HEK293 (cell line): ENCODE measurements around the gene MAMDC2.

ENCODE experiments used
- CTCF ChIA-PET: fragments of 350-600 bp; formaldehyde crosslinking; extraction: SDS; loops from one replicate; lab custom pipeline; 2021; ENCODE audit warnings: antibody characterized with exemption; lab: Yijun Ruan, JAX
- POLR2A ChIA-PET: fragments of 300-600 bp; formaldehyde crosslinking; extraction: SDS; loops from one replicate; lab custom pipeline; 2020; ENCODE audit warnings: antibody characterized with exemption, inconsistent platforms; lab: Yijun Ruan, JAX
- H3K27ac ChIP-seq: fragments of 200-500 bp; sonication (Bioruptor generic); 2 replicates; pipeline ENCODE4 v1.5.1; 2014; ENCODE audit warnings: low read depth, low read length, control low read depth, inconsistent platforms; ENCODE audit errors: extremely low read depth
- H3K36me3 ChIP-seq, 2 experiments: fragments of 200-500 bp in 1 of 2; sonication (Bioruptor generic) in 1 of 2; 1 replicate in 1 of 2; 2 replicates in 1 of 2; pipeline ENCODE4 v1.5.1; 2014 to 2017; ENCODE audit warnings: inconsistent platforms in 2 of 2, low read length in 2 of 2; ENCODE audit not compliant: control insufficient read depth in 2 of 2, insufficient read depth in 1 of 2
- H3K4me1 ChIP-seq: fragments of 200-500 bp; sonication (Bioruptor generic); 2 replicates; pipeline ENCODE4 v1.5.1; 2014; ENCODE audit warnings: mild to moderate bottlenecking, low read length, inconsistent platforms; ENCODE audit not compliant: control insufficient read depth, insufficient read depth
- H3K4me3 ChIP-seq: 2 replicates; pipeline ENCODE4 v1.5.1; 2011; ENCODE audit warnings: low read depth, mild to moderate bottlenecking, control low read depth, low read length, moderate library complexity
- H3K9me3 ChIP-seq: fragments of 200-500 bp; sonication (Bioruptor generic); 2 replicates; pipeline ENCODE4 v1.5.1; 2014; ENCODE audit warnings: low read depth, low read length, inconsistent platforms; ENCODE audit not compliant: control insufficient read depth, insufficient read depth
- ATF2 ChIP-seq: fragments of 450-650 bp; formaldehyde crosslinking; IDR thresholded peaks from 2 replicates; pipeline ENCODE4 v1.5.1; 2016; ENCODE audit warnings: missing biosample characterization, missing genetic modification characterization, low read depth
- YY1 ChIP-seq: fragments of 450-650 bp; formaldehyde crosslinking; IDR thresholded peaks from 2 replicates; pipeline ENCODE4 v1.5.1; 2018; ENCODE audit warnings: missing biosample characterization, missing genetic modification characterization
- YY2 ChIP-seq: fragments of 450-650 bp; formaldehyde crosslinking; IDR thresholded peaks from 2 replicates; pipeline ENCODE4 v1.5.1; 2016; ENCODE audit warnings: missing biosample characterization, missing genetic modification characterization
- ZNF121 ChIP-seq: fragments of 450-650 bp; formaldehyde crosslinking; IDR thresholded peaks from 2 replicates; pipeline ENCODE4 v1.5.1; 2016; ENCODE audit warnings: missing biosample characterization, missing genetic modification characterization
- ZNF335 ChIP-seq: fragments of 450-650 bp; formaldehyde crosslinking; conservative IDR thresholded peaks from 2 replicates; pipeline ENCODE4 v1.5.1; 2016; ENCODE audit warnings: missing biosample characterization, missing genetic modification characterization
- ZNF391 ChIP-seq: fragments of 450-650 bp; formaldehyde crosslinking; IDR thresholded peaks from 2 replicates; pipeline ENCODE4 v1.5.1; 2016; ENCODE audit warnings: low read depth, missing biosample characterization, missing genetic modification characterization, borderline replicate concordance
- ZNF510 ChIP-seq: fragments of 450-650 bp; formaldehyde crosslinking; IDR thresholded peaks from 2 replicates; pipeline ENCODE4 v1.5.1; 2018; ENCODE audit warnings: mild to moderate bottlenecking, missing genetic modification characterization, missing biosample characterization; ENCODE audit not compliant: insufficient replicate concordance
- ZNF514 ChIP-seq: fragments of 450-650 bp; formaldehyde crosslinking; IDR thresholded peaks from 2 replicates; pipeline ENCODE4 v1.5.1; 2016; ENCODE audit warnings: missing biosample characterization, missing genetic modification characterization
- ZNF548 ChIP-seq: fragments of 450-650 bp; formaldehyde crosslinking; IDR thresholded peaks from 2 replicates; pipeline ENCODE4 v1.5.1; 2016; ENCODE audit warnings: missing biosample characterization, missing genetic modification characterization
- ZNF654 ChIP-seq: fragments of 450-650 bp; formaldehyde crosslinking; IDR thresholded peaks from 2 replicates; pipeline ENCODE4 v1.5.1; 2016; ENCODE audit warnings: low read depth, missing biosample characterization, missing genetic modification characterization
- ZNF677 ChIP-seq: fragments of 450-650 bp; IDR thresholded peaks from 2 replicates; pipeline ENCODE4 v1.5.0; 2018; ENCODE audit warnings: missing biosample characterization, mild to moderate bottlenecking, missing genetic modification characterization, moderate library complexity
- TF ChIP-seq, protein P1 (sequence below): fragments of 450-650 bp; formaldehyde crosslinking; IDR thresholded peaks from 2 replicates; pipeline ENCODE4 v1.5.1; 2016; ENCODE audit warnings: missing biosample characterization, missing genetic modification characterization
- TF ChIP-seq, protein P2 (sequence below): fragments of 450-650 bp; formaldehyde crosslinking; IDR thresholded peaks from 2 replicates; pipeline ENCODE4 v1.5.1; 2016; ENCODE audit warnings: missing biosample characterization, missing genetic modification characterization

Gene MAMDC2

GRCh38 chr9:70091572-70091971 is 47.9 kb downstream of the MAMDC2 start:
- POLR2A ChIA-PET = no interaction called here
- Histone ChIP-seq H3K4me1 (peaks cover 3% of the 10 kb centered on the region; the same call in 1 of the 2 replicates), H3K4me3 (no peak overlapping the region), H3K36me3 (no peaks in the 10 kb centered on the region), H3K27ac (no peak overlapping the region), H3K9me3 (no peaks in the 10 kb centered on the region)
- CTCF ChIA-PET = interaction anchor here (12.6 kb wide), 1 partner anchor 20 kb away, joined by 121 read pairs; no protein-coding TSS in a partner anchor
- no peak for TF ChIP-seq ZNF510 (tag by site-specific recombination)
- TF ChIP-seq ZNF677 = no peak
- TF ChIP-seq ZNF391 (tag by site-specific recombination) = no peak
- TF ChIP-seq ATF2 = no peak
- no peak for TF ChIP-seq YY1 (tag by site-specific recombination)
- no peak for TF ChIP-seq ZNF548 (tag by site-specific recombination)

DNA sequence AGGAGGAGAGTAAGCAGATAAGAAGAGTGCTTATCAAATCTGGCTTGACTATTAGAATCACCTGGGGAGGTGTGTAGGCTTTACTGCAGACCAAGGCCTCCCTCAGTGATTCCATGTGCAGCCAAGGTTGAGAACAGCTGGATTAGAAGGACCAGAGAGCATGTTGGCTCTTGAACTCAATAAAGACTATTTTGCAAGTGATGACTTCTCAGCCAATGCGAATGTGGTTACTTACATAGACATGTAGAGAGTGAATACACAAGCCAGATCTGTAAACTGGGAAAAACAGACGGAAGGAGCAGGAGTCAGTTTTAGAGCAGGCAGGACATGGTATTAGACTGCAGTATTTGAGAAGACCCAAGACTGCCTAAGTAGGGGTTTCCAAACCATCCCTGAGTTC is 48.5 kb downstream of the MAMDC2 start:
- Histone ChIP-seq H3K4me1 (peaks cover 3% of the 10 kb centered on the region; the same call in 1 of the 2 replicates), H3K9me3 (no peaks in the 10 kb centered on the region), H3K36me3 (no peaks in the 10 kb centered on the region), H3K27ac (no peak overlapping the region), H3K4me3 (no peak overlapping the region)
- ChIA-PET POLR2A (no interaction called here), CTCF (interaction anchor here (12.6 kb wide), 1 partner anchor 19 kb away, joined by 121 read pairs; no protein-coding TSS in a partner anchor)
- TF ChIP-seq ZNF514 (tag by site-specific recombination) = no peak

GRCh38 chr9:70093095-70093494 is 49.4 kb downstream of the MAMDC2 start:
- Histone ChIP-seq H3K9me3 (no peaks in the 10 kb centered on the region), H3K4me1 (peaks cover 3% of the 10 kb centered on the region; the same call in 1 of the 2 replicates), H3K36me3 (no peaks in the 10 kb centered on the region), H3K4me3 (no peak overlapping the region), H3K27ac (no peak overlapping the region)
- TF ChIP-seq ZNF654 (tag by site-specific recombination) = no peak
- TF ChIP-seq YY1 (tag by site-specific recombination) = no peak
- ChIA-PET CTCF (interaction anchor here (1.0 to 12.6 kb wide), 2 partner anchors 18 to 21 kb away, joined by 3 to 121 read pairs; no protein-coding TSS in a partner anchor), POLR2A (no interaction called here)

GRCh38 chr9:70093944-70094343 is 50.3 kb downstream of the MAMDC2 start:
- no peak overlapping the region for H3K4me3 ChIP-seq
- H3K4me1 ChIP-seq = peaks cover 3% of the 10 kb centered on the region; the same call in 1 of the 2 replicates
- H3K36me3 ChIP-seq = no peaks in the 10 kb centered on the region
- no peaks in the 10 kb centered on the region for H3K9me3 ChIP-seq
- ChIA-PET POLR2A (no interaction called here), CTCF (interaction anchor here (1.0 to 12.6 kb wide), 4 partner anchors 9 to 122 kb away, joined by 3 to 121 read pairs (median 6); no protein-coding TSS in a partner anchor)
- H3K27ac ChIP-seq = no peak overlapping the region
- TF ChIP-seq YY2 (tag by site-specific recombination) (no peak), ZNF121 (no peak), ZNF335 (tag by site-specific recombination) (no peak), ZNF548 (tag by site-specific recombination) (no peak)
- TF ChIP-seq, protein P1, sequence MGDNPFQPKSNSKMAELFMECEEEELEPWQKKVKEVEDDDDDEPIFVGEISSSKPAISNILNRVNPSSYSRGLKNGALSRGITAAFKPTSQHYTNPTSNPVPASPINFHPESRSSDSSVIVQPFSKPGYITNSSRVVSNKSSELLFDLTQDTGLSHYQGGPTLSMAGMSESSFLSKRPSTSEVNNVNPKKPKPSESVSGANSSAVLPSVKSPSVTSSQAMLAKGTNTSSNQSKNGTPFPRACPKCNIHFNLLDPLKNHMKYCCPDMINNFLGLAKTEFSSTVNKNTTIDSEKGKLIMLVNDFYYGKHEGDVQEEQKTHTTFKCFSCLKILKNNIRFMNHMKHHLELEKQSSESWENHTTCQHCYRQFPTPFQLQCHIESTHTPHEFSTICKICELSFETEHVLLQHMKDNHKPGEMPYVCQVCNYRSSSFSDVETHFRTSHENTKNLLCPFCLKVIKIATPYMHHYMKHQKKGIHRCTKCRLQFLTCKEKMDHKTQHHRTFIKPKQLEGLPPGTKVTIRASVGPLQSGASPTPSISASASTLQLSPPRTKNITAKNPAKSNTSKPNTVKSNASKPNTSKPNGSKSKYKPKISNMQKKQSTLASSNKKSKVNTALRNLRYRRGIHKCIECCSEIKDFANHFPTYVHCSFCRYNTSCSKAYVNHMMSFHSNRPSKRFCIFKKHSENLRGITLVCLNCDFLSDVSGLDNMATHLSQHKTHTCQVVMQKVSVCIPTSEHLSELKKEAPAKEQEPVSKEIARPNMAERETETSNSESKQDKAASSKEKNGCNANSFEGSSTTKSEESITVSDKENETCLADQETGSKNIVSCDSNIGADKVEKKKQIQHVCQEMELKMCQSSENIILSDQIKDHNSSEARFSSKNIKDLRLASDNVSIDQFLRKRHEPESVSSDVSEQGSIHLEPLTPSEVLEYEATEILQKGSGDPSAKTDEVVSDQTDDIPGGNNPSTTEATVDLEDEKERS (tag by site-specific recombination) = no peak
- TF ChIP-seq, protein P2, sequence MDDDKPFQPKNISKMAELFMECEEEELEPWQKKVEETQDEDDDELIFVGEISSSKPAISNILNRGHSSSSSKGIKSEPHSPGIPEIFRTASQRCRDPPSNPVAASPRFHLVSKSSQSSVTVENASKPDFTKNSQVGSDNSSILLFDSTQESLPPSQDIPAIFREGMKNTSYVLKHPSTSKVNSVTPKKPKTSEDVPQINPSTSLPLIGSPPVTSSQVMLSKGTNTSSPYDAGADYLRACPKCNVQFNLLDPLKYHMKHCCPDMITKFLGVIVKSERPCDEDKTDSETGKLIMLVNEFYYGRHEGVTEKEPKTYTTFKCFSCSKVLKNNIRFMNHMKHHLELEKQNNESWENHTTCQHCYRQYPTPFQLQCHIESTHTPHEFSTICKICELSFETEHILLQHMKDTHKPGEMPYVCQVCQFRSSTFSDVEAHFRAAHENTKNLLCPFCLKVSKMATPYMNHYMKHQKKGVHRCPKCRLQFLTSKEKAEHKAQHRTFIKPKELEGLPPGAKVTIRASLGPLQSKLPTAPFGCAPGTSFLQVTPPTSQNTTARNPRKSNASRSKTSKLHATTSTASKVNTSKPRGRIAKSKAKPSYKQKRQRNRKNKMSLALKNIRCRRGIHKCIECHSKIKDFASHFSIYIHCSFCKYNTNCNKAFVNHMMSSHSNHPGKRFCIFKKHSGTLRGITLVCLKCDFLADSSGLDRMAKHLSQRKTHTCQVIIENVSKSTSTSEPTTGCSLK = no peak
